ENCODE data around the gene PCAT7. TPM values are rescaled to one million over a fixed set of nuclear protein-coding genes. Genes with fewer than 3 reads are reported as not detected.

Gene PCAT7
- total RNA-seq, 1 experiment from 2014 or later = 6.5 TPM

GRCh38 chr9:94533601-94534000 lies 21.3 kb upstream of the PCAT7 start (continued):
- no peak for TF ChIP-seq ZBTB43 (CRISPR knock-in tag; IDR thresholded peaks at IDR 0.05)
- no peak for TF ChIP-seq KAT7 (CRISPR knock-in tag; IDR thresholded peaks at IDR 0.05; ENCODE audit: borderline replicate concordance)
- no peak for TF ChIP-seq ATF6 (CRISPR knock-in tag; IDR thresholded peaks at IDR 0.05)

GRCh38 chr9:94534901-94535300 lies 20.0 kb upstream of the PCAT7 start:
- H3K27me3 Mint-ChIP-seq (ENCODE audit: low read depth) = no peaks in the 10 kb centered on the region
- ChIA-PET POLR2A (no interaction called here), CTCF (no interaction called here)
- ATAC-seq (no peak), DNase-seq (ENCODE audit: low spot score) (no peak)
- no peak overlapping the region for H3K4me3 Mint-ChIP-seq
- H3K4me1 Mint-ChIP-seq = no peaks in the 10 kb centered on the region
- H3K9me3 Mint-ChIP-seq = no peaks in the 10 kb centered on the region
- TF ChIP-seq ETV6 (CRISPR knock-in tag; IDR thresholded peaks at IDR 0.05) (no peak), PRDM15 (CRISPR knock-in tag; IDR thresholded peaks at IDR 0.05) (no peak), GRHL2 (CRISPR knock-in tag; IDR thresholded peaks at IDR 0.05; ENCODE audit: insufficient replicate concordance, severe bottlenecking) (no peak), NFYB (CRISPR knock-in tag; conservative IDR thresholded peaks at IDR 0.05; ENCODE audit: low read depth) (no peak), SP1 (CRISPR knock-in tag; conservative IDR thresholded peaks at IDR 0.05) (no peak), SOX15 (CRISPR knock-in tag; IDR thresholded peaks at IDR 0.05) (no peak), NFATC4 (CRISPR knock-in tag; IDR thresholded peaks at IDR 0.05) (no peak), NR3C1 (CRISPR knock-in tag; conservative IDR thresholded peaks at IDR 0.05; ENCODE audit: low read depth) (no peak), KAT7 (CRISPR knock-in tag; IDR thresholded peaks at IDR 0.05; ENCODE audit: borderline replicate concordance) (no peak), NR2C2 (CRISPR knock-in tag; IDR thresholded peaks at IDR 0.05) (no peak), ZSCAN18 (CRISPR knock-in tag; IDR thresholded peaks at IDR 0.05) (no peak), ZNF121 (CRISPR knock-in tag; IDR thresholded peaks at IDR 0.05) (no peak), ZNF138 (CRISPR knock-in tag; conservative IDR thresholded peaks at IDR 0.05) (no peak), ZNF317 (CRISPR knock-in tag; IDR thresholded peaks at IDR 0.05; ENCODE audit: borderline replicate concordance, low read depth) (no peak), ATF2 (CRISPR knock-in tag; IDR thresholded peaks at IDR 0.05; ENCODE audit: borderline replicate concordance, low read depth) (no peak), ZNF671 (CRISPR knock-in tag; IDR thresholded peaks at IDR 0.05) (no peak)
- H3K36me3 Mint-ChIP-seq = no peaks in the 10 kb centered on the region; the same call in 1 of the 2 replicates
- no peak overlapping the region for H3K27ac Mint-ChIP-seq

Measured in WTC11 (cell line).